NK-92 treated with Interleukin-12 subunit alpha and Interleukin-12 subunit beta, amount 100 ng/mL, for 24 hours (cell line): ENCODE results near the gene VRK3.
"Not testable (repeated sequence)": the region's sequence is repeated elsewhere in the genome, so short reads cannot be mapped to it uniquely, and the experiment has no call there.

Experiments
- DNase-seq: peaks from one replicate; lab custom pipeline; 2025; lab: John Stamatoyannopoulos, UW

The VRK3 gene

GRCh38 chr19:49956115-49956495 lies 69.1 kb downstream of the VRK3 start:
- DNase-seq = no peak

DNA sequence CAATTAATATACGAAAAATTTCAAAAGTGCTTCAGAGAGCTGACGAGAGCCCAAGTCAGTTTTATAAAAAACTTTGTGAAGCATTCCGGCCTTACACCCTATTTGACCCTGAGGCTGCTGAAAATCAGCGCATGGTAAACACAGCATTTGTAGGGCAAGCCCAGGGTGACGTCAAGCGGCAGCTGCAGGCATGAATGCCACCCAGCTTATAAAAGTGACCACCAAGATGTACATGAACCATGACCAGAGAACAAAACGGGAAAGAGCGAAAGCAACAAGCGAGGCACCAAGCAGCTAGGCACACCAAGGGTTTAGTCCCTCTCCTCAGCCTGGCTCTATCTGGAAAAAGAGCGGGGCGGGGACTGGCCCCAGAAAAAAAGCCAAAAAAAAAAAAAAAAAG lies 70.2 kb downstream of the VRK3 start:
- no peak for DNase-seq

DNA sequence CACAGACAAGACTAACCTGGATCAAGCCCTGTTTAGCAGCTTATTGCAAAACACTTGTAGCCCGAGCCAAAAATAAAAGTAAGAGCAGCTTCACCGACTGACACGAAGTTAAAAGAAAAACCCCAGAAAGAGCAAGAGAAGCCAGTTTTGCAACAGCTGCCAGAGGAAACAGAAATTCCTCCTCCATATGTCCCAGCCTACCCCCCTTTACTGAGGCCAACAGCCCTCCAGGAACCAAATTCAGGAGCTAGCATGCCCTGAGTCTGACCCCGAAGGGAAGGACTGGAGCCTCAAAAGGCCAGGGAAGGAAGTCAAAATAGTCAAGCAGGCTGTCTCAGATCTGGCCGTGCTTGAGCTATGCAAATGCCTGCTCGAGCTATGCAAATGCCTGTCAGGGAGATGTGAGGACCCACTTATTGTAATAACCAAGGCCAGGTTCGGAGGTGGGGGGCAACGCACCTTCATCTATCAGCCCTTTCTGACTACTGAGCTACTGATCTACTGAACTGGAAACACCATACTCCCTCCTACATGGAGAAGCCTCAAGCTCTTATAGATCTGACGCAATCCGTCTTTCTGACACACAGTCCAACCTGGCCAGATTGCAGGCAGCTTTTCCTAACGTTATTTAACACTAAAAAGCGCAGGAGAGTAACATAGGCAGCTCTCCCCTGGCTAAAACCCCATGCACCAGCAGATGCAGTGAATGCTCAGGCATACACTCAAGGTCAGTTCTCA lies 70.9 kb downstream of the VRK3 start:
- DNase-seq = no peak

GRCh38 chr19:49953416-49953815 lies 71.8 kb downstream of the VRK3 start:
- no peak for DNase-seq

- no peak for DNase-seq
These were observed 72.3 kb downstream of the VRK3 start for GRCh38 chr19:49952906-49953305.

DNA sequence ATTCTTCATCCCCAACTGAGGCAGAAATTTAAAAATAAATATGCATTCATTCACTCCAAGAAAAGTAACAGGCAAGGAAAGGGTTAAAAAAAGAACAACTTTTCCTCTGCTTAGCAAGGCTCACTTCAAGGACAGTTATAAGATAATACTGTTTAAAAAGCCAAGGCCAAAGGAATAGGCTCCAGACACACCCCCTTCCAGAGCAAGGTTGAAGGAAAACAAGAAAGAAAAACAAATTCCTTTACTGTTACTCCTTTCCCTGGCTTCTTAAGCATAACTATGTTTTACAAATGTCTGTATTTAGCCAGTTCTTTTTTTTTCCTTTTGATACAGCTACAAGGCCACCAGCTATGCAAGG lies 72.7 kb downstream of the VRK3 start:
- DNase-seq = no peak

- DNase-seq = no peak
These were observed 73.2 kb downstream of the VRK3 start for GRCh38 chr19:49951806-49952478.

DNA sequence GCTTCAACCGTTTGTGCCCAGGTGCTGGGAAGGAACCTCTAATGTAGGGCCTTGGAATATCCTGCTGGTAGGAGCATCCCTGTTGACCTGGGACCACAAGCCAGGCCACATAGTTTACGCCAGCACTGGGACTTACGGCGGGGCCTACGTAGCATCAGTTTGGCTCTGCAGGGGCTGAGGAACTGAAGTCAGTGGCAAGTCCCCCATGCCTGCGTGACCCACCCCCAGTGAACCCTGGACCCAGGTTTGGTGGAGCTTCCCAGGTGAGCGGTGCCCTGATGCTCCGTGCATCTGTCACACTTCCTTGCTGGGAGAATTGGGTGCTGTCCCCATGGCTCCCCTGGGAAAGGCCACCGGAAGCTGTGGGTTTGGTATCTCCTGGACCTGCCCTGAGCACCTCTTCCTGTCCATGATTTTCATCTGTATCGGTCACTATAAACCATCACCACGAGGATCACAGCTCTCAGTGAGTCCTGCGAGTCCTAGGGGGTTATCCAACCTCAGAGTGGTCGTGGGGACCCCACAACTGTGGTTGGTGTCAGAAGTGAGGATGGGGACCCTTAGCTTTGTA lies 74.1 kb downstream of the VRK3 start:
- no peak for DNase-seq

GRCh38 chr19:49950590-49950948 lies 74.6 kb downstream of the VRK3 start:
- no peak for DNase-seq

- no peak for DNase-seq
These were observed 75.2 kb downstream of the VRK3 start for GRCh38 chr19:49949742-49950589.

GRCh38 chr19:49946415-49946814 lies 78.8 kb downstream of the VRK3 start:
- DNase-seq = no peak

- DNase-seq = not testable (repeated sequence)
These were observed 80.6 kb downstream of the VRK3 start for GRCh38 chr19:49944567-49944966.

GRCh38 chr19:49940482-49940791 lies 84.7 kb downstream of the VRK3 start:
- no peak for DNase-seq

DNA sequence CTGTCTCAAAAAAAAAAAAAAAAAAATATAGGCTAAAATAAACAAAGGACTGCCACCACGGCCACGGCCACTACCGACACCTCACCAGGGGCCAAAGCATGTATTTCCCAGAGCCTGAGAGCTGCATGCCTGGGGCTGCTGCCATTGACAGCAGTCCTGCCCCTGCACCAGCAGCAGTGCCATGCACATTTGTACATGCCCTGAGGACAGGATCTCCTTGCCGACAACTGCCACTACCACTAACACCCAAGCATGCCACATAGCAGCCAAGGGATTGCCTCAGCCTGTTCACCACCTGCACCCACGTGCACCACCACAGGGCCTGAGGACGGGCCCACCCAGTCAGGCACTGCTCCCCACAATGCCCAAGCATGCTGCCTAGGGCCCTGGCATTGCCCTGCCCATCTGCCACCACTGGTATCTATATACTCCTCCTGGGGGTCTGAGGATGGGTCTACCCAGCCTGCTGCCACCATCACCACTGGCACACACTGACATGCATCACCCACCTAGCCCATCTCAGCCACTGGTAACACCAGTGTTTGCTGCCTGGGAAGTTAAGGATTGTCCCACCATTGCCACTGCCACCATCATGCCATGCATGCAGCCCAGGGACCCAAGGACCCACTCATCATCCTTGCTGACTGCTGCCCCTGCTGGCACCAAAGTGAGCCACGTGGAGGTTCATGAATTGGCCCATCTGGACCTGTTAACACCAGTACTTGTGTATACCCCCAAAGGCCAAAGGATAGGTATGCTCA lies 85.3 kb downstream of the VRK3 start:
- DNase-seq = no peak

DNA sequence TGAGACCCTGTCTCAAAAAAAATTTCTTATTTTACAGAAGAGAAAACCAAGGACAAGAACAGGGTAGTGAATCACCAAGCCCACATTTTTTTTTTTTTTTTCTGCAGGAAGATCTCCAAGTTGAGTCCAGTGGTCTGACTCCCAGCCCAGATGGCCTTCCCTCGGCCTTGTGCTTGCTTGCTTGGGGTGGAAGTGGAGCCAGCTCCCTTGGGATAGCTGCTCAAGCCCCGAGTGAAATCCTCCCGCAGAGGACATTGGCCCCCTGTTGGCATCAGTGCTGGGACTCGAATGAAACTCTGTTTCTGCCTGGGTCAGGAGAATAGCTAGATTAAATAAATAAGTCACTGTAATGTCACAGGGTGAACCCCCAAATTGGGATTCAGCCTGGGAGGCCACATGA lies 86.5 kb downstream of the VRK3 start:
- DNase-seq = no peak

DNA sequence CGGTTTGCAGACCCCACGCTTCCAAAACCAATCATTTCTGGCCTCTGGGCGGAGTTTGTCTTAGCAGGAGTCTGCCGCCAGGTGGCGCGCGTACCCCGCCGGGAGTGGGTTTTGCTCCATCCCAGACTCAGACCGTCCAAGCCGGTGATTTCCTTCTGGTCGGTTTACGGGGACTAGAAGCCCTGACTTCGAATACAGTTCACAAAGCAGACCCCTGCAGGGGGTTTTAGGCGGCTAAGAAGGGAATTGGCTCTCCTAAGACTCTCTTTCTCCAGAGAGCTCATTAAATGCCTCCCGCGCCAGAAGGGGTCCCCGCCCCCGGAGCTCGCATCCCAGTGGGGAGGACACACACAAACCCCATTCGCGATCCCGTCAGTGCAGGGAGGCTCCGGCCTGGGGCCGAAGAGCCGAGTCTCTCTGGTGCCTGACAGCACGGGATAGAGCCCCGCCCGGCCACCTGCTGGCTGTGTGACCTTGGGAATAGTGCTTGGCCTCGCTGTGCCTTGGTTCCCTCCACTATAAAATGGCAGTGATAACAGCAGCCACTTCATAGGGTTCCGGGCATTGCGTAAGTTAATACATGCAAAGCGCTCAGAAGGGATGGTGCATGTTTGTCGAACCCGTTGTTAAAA lies 87.3 kb downstream of the VRK3 start:
- DNase-seq = peak; percentile 60

GRCh38 chr19:49936549-49936948 lies 88.6 kb downstream of the VRK3 start:
- DNase-seq = no peak

DNA sequence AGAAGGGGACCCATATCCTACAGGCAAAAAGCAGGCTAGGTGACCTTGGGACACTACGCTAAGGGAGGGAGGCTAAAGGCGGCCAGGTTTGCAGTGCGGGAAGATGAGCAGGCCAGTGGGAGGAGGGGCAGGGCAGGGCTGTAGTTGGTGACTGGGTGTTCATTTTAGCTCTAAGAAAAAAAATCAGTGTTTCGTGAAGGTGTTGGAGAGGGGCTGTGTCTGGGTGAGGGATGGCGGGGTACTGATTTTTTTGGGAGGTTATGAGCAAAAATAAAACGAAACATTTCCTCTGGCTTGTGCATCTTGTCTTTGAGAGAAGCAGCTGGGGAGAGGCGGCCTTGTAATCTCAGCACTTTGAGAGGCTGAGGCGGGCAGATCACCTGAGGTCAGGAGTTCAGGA lies 91.5 kb downstream of the VRK3 start:
- DNase-seq = no peak

- no peak for DNase-seq
These were observed 92.4 kb downstream of the VRK3 start for GRCh38 chr19:49932731-49933131.

- no peak for DNase-seq
These were observed 93.1 kb downstream of the VRK3 start for GRCh38 chr19:49932041-49932451.

DNA sequence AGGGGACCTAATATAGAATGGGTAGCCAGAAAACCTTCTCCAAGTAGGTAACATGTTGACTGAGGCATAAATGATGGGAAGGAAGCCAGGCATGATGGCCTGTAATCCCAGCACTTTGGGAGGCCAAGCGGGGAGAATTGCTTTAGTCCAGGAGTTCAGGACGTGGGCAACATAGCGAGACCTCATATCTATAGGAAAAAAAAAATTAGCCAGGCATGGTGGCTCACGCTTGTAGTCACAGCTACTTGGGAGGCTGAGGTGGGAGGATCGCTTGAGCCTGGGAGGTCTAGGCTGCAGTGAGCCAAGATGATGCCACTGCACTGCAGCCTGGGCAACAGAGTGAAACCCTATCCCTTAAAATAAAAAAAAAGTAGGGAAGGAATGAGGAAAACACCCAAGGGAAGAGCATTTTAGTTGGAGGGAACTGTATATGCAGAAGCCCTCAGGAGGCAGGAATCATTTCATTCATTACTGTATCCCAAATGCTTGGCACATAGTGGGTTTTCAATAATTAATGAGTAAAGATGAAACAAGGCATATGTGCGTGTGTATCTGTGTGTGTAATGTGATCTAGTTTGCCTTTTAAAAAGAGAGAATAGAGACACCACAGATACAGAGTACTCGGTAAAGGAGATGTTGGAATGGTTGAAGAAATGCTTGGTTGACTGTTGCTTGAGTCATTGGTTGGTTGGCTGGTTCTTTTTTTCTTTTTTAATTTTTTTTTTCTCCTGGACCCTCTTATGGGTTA lies 93.7 kb downstream of the VRK3 start:
- no peak for DNase-seq
